GM19240 (cell line): ENCODE data around the gene PGAM2.
A peak's percentile ranks its signal among the peaks of the same experiment; 100 is the strongest.
"Not testable (repeated sequence)": the region's sequence is repeated elsewhere in the genome, so short reads cannot be mapped to it uniquely, and the experiment has no call there.

Source experiments
- DNase-seq: peaks from one replicate; pipeline ENCODE4 v3.0.0; 2011; ENCODE audit warnings: low spot score; ENCODE audit not compliant: insufficient read length

The PGAM2 gene

DNA sequence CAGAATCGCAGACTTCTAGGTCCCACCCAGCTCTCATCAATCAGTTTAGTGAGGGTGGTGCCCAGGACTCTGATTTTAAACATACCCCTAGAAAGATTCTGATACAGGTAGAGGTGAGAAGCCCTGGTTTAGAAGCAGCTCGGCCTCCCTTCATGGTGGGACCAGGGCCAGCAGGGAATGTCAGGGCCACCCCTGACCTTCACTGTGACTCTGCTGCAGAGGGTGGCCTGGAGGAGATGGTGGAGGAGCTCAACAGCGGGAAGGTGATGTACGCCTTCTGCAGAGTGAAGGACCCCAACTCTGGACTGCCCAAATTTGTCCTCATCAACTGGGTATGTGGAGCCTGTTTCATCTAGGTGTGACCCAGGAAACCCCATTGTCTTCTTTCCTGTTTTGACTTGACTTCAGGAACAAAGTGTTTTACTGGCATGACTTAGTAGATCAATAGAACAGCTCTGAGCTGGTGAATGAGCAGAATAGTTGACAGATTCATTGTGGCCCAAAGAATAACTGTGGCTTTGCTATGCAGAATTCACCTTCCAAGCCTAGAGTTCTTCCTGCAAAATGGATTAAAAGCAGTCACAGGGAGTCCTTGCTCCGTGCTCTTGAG lies 13.7 kb downstream of the PGAM2 start:
- DNase-seq = no peak

DNA sequence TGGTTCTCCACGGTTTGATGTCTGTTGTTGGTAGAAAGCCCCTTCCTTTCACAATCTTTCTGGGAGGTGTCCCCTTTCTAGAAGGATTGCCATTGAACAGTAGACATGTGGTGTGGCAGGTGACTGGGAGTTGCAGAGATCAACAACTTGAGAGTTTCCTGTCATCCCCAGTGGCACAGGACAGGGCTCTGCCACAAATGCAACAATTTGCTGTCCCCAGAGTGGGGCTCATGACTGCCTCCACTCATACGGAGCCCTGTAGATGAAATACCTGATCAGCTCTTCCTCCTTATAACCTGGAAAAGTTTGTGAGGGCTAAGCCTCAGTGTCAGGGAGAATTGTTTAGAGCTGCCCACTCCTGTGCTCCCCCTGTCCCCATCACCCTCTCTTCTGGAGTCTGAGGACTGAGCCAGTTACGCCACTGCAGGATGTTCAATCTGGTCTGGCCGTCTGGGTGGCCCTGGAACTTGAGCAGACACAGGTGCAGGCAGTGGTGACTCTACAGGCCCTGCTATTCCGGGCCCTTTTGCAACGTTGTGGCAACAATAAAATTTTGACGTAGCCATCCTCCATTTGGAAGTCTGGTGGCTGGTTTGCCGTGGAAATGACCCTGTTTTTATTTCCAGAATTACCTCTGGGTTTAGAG lies 14.3 kb downstream of the PGAM2 start:
- DNase-seq = no peak

- DNase-seq = no peak
Measured at GRCh38 chr7:44050121-44050914, 15.0 kb downstream of the PGAM2 start.

GRCh38 chr7:44048031-44048795 lies 17.2 kb downstream of the PGAM2 start:
- DNase-seq = no peak

DNA sequence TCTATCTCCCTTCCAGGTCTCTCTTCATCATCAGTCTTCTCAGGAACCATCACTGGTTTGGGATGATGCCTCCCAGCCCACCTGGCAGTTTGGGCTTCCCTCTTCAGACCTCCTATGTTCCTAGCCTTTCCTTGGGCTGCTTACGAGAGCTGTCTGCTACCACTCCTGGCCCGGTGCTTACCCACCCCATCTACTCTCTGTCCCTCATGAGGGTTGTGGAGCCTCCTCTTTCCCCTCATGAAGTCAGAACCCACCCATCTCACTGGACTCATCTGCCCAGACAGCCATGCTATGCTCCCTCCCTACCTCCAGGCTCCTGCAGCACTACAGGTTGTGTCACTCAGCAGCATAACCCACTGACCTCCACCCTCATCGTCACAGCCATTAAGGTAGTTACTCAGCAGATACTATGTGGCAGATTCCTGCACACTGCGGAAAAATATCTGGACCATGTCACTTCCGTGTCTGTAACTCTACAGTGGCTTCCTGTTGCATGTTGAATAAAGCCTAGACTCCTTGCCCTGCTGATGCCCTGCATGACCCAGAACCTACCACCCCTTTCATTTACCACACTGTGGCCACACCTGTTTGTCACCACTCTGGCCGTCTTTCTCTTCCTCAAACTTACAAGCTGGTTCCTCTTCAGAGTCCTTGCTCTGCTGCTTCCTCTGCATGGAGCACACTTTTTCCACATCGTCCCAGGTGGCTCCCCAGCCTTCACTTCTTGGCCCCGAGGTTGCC lies 18.9 kb downstream of the PGAM2 start:
- no peak for DNase-seq

GRCh38 chr7:44045226-44046014 lies 19.9 kb downstream of the PGAM2 start:
- no peak for DNase-seq

DNA sequence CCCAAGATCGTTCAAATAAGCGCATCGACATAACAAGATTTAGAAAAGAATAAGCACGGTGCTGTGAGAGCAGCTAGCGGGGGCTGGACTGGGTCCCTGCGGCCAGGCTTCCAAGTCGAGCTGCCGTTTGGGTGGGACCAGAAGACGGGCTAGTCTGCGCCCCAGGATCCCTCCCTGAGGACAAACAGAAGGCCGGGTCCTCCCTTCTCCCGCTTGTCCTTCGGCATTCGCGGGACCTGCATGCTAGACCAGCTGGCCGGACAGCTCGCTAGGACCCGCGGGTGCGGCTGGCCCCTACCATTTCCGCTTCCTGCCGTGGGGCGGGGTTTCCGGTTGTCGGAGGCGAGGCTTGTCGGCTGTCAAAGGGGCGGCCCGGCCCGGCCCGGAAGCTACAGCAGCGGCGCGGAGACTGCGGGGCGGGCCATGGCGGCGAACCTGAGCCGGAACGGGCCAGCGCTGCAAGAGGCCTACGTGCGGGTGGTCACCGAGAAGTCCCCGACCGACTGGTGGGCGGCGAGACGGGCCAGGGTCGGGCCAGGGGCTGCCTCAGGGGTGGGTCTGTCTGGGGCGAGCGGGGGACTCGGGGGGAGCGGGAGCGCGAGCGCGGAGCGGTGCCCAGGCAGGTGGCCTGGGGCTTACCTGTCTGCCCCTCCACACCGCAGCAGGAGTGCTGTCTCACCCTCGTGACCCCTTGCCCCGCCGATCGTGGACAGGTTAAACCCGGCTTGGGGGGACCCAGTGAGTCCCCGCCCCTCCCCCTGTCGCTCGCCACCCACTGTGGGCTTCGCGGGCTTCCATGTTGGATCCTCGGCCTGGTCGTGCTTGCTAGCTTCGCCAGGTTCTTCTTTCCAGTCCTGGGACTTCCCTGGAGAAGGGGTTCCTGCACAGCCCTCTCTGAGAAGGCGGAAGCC lies 20.8 kb downstream of the PGAM2 start, which contains the start of gene DBNL:
Gene DBNL (plus strand): TSS at position 388 of the 911 bp plus-strand sequence. CDS start 36 bp downstream, at position 424.
- DNase-seq = peak; percentile 75

- DNase-seq = no peak
Measured at GRCh38 chr7:44043902-44044301, 21.5 kb downstream of the PGAM2 start.

- no peak for DNase-seq
Measured at GRCh38 chr7:44042221-44042620, 23.1 kb downstream of the PGAM2 start.

DNA sequence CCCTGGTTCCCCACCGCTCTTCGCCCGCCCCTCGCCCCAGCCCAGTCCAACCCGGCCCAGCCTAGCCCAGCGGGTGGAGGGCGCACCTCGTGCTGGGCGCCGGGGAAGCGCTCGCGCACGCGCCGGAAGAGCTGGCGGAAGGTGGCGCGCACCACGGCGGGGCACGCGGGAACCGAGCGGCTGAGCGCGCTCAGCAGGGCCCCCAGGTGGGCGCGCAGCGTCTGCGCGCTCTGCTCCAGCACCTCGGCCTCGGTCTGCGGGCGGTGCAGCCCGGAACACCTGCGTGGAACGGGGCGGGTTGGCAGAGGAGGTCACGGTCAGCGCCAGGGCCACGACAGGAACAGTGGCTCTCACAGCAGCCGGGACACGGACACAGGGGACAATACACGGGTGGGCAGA lies 24.9 kb downstream of the PGAM2 start:
- DNase-seq = not testable (repeated sequence)

DNA sequence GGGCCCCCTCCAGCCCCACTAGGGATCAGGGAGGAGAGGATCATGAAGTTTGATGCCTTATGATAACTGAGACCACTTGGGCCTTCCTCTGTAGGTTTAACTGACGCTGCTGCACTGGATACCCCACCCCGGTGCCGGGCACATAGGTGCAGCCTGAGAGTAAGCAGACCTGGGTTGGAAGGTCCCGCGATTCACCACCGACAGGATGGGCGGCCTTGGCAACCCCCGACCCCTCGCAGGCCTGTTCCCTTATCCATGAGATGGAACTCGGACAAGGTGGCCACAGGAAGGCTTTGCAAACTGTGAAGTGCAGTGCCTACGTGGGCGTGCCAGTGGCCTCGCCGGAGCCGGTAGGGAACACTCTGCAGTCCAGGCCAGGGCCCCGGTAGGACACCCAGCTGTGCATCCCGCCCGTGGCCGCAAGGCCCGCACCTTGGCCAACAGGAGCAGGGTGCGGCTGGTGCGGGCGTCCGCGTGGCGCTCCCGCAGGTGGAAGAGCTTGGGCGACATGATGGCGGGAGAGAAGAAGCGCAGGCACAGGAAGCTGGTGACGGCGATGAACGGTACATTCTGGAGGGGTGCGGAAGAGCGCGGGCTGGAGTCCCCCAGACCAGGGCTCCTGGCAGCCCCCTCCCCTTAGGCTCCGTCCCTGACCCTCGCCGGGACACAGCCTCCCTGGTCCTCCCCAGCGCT lies 25.4 kb downstream of the PGAM2 start:
- not testable (repeated sequence) for DNase-seq

DNA sequence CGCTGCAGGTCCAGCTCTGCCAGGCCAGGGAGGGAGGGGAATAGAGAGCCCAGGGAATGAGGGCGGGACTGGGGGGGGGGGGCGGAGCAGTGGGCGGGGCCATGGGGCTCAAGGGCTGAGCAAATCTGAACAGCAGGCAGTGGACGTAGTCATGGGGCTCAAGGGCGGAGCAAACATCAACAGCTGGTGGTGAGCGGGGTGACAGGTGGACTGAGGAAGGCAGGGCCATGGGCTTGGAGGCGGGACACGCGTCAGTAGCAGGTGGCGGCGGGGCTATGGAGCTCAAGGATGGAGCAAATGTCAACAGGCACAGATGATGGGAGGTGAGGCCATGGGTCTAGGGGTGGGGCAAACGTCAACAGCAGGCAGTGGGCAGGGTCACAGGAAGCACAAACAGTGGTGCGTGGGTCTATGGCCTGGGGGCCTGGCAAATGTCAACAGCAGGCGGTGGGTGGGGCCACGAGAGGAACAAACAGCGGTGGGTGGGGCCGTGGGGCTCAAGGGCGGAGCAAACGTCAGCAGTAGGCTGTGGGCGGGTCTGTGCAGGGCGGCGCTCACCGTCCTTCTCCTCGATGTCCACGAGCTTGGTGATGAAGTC lies 26.3 kb downstream of the PGAM2 start:
- DNase-seq = not testable (repeated sequence)

GRCh38 chr7:44038553-44038952 lies 26.8 kb downstream of the PGAM2 start:
- DNase-seq = not testable (repeated sequence)

GRCh38 chr7:44037951-44038350 lies 27.4 kb downstream of the PGAM2 start:
- not testable (repeated sequence) for DNase-seq

DNA sequence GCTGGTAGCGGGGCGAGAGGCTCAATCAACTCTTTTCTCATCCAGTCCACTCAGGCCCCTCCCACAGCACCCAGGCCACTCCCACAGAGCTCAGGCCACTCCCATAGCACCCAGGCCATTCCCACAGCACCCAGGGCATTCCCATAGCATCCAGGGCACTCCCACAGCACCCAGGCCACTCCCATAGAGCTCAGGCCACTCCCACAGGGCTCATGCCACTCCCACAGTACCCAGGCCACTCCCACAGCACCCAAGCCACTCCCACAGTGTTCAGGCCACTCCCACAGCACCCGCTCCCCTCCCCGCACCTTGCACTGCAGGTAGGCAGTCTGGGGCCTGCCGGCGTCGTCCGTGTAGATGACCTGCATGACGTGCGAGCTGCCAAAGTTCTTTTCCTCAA lies 29.0 kb downstream of the PGAM2 start:
- DNase-seq = not testable (repeated sequence)

GRCh38 chr7:44033971-44034844 lies 31.2 kb downstream of the PGAM2 start:
- DNase-seq = not testable (repeated sequence)

DNA sequence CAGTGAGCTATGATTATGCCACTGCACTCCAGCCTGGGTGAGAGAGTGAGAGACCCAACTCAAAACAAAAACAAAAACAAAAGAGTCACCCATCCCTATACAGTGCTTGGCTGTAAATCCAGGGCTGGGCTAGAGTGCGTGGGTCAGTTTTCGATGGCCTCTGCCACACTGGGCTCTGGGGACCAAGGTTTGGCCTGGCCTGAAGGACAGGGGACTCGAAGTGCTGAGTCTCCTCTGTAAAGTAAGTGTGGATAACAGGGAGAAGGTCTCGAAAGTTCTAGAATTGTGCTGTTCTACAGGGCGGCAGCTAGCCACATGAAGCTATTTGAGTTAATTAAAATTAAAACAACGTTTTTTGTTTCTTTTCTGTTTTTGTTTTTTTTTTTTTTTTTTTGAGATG lies 33.3 kb downstream of the PGAM2 start:
- DNase-seq = not testable (repeated sequence)
